G401 (cell line): ENCODE results near the gene TNPO1. TPM values are rescaled to one million over a fixed set of nuclear protein-coding genes. Genes with fewer than 3 reads are reported as not detected.

Experiments
- DNase-seq: peaks from one replicate; pipeline ENCODE4 v3.0.0-alpha.2; 2015; ENCODE audit warnings: low spot score
- in situ Hi-C: cut with HindIII; loops from 2 replicates; pipeline ENCODE4 v1.10.0; 2016; ENCODE audit warnings: low sequenced_read_pairs, mixed read lengths
- total RNA-seq: library from RNA; depleted of rRNA; stranded (reverse); fragments of >200 nt; shearing (Covaris generic); gene quantifications from 2 replicates; pipeline ENCODE4 v1.2.3, GENCODE V29; 2014; rRNA removed

TNPO1 gene
- total RNA-seq, 1 experiment from 2014 or later: 149 TPM

DNA sequence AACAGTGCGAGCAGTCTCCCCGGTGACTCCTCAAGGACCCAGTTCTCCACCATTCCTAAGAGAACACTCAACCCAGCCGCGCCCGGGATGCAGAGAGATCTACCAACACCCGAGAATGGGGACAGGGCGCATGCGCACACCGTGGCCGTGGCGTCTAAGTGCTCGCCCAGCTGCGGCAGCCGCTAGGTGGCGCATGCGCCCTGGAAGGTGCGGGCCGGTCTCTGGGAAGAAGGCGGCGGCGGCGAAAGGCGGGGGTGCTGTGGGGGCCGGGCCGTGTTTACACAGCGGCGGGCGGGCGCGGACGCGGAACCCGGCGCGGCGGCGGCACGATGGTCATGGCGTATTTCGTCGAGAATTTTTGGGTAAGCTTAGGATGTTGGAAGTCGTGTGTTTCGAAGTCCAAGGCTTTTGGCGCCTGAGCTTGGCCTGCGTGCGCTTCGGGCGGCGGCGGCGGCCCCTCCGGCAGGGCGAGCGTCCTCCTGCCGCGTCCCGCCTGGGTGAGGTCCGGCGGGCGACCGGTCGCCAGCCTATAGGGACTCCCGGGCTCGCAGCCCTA, 139.4 kb downstream of the TNPO1 start, which contains the start of gene FCHO2:
Gene FCHO2, plus strand, starts transcription at position 274 of the 556 bp plus-strand sequence. Its CDS starts 56 bp downstream, at position 330.
- in situ Hi-C loops: no loop called here
- DNase-seq: peak; percentile 93

DNA sequence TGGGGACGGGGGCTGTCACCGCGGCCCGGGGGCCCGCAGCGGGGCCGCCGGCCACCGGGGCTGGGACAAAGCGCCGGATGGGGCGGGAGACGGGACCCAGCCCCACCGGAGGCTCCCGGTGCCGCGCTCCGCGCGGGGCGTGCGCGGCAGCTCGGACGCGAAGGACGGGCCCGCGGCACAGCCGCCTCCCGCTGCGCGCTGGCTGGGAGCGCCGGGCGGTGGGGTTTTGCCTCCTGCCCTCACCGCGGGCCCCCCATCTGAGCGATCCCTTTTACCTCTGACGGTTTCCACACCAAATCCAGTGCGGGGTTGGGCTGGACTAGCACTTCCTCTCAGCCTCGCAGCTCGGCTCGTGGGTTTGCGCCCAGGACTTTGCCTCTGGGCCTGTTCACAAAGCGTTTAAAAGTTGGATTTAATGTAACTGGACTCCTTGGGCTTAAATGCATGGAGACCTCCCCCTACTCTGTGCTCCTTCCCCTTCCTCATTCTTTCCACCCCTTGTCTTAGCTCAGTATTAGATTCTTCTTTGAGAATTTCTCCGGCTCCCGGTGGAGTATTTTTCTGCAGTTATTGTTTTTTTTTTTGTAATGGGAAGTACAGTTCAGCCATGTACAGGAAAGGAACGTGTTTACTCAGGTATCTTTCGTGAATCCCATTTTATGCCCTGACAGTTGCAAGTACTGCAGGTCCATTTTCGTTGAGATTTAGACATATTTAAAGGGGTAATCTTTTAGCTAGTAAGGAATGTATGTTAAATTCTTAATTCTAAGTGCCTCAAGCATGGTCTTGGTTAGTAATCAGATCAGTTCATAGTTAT, 140.1 kb downstream of the TNPO1 start:
- in situ Hi-C loops: no loop called here
- peak; percentile 60 for DNase-seq

DNA sequence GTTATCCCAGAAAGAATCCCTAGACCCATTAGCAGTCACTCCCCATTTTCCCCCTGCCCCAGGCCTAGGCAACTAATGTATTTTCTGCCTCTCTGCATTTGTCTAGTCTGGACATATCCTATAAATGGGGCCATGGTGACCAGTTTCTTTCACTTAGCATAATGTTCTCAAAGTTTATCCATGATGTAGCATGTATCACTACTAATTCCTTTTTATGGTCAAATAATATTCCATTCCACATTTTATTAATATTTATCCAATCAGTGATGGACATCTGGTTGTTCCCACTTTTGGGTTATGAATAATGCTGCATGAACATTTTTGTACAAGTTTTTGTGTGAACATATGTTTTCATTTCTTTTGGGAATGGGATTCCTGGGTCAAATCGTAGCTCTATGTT, 140.9 kb downstream of the TNPO1 start:
- DNase-seq: no peak
- in situ Hi-C loops: no loop called here

DNA sequence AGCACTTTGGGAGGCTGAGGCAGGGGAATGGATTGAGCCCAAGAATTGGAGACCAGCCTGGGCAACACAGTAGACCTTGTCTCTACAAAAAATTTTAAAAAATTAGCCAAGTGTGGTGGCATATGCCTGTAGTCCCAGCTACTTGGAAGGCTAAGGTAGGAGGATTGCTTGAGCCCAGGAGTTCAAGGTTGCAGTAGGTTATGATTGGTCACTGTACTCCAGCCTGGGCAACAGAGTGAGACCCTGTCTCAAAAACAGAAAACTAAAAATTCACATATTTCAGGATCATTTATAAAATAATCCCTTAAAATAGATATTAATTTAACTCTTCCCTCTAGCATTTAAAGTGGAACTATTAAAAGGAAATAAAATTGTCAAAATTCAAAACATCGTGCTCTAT, 142.8 kb downstream of the TNPO1 start:
- DNase-seq: no peak
- in situ Hi-C loops: no loop called here

Other genes with a start within 250 kb of the TNPO1 start
- 9.6 and 10.9 TPM in 2 replicates for gene FCHO2, start 139.4 kb downstream of the TNPO1 start, total RNA-seq